Activated CD8-positive, alpha-beta memory T cell treated with anti-CD3 and anti-CD28 coated beads, Interleukin-2, amount 50 U/mL, for 24 hours (primary cell): ENCODE results near the gene OSBPL9.
"Not testable (repeated sequence)": the region's sequence is repeated elsewhere in the genome, so short reads cannot be mapped to it uniquely, and the experiment has no call there.

Source experiments
- DNase-seq: peaks from one replicate; pipeline ENCODE4 v3.0.0-alpha.2; 2020; ENCODE audit errors: extremely low read depth

The OSBPL9 gene

GRCh38 chr1:51784997-51785421 is 168.1 kb downstream of the OSBPL9 start:
- DNase-seq, result no peak

GRCh38 chr1:51788938-51789337 is 172.0 kb downstream of the OSBPL9 start:
- no peak for DNase-seq

- DNase-seq, result no peak
Observed at GRCh38 chr1:51789342-51789741, 172.4 kb downstream of the OSBPL9 start.

GRCh38 chr1:51790385-51790784 is 173.5 kb downstream of the OSBPL9 start:
- DNase-seq, result no peak

GRCh38 chr1:51791888-51792287 is 175.0 kb downstream of the OSBPL9 start:
- DNase-seq, result no peak

DNA sequence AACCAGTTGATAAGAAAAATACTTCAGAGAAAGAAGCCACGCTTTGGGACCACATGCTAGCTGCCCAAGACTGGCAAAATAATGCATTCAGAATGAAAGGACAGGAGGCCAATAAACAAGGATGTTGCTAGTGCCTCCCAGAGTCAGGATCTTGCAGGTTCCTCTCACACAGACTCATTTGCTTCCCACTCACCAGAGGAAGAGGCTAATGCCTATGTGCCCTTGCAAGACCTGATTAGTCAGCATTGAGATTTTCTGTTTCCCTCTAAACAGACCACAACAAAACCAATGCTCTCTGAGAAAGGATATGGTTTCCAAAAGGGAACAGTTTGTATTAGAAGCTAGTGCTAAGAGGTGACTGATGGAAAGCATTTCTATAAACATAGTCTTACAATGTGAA is 176.0 kb downstream of the OSBPL9 start:
- no peak for DNase-seq

- DNase-seq, result no peak
Observed at GRCh38 chr1:51794260-51794659, 177.4 kb downstream of the OSBPL9 start.

DNA sequence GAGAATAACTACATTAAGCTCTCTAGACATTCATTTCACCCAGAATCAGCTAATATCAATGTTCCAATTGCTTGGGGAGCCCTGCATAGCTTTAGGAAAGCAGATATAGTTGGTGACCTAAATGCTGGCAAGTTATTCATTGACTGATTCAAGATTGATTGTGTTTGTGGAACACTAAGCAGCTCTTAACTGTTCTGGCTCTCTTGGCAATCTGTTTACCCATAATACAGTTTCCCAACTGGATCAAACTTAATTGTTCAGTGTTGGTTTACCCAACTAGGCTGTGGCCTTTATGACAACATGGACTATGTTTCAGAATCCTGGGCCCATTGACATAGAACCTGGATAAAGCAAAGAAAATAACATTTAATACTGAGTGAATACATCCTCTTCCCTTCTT is 178.0 kb downstream of the OSBPL9 start:
- DNase-seq, result no peak

DNA sequence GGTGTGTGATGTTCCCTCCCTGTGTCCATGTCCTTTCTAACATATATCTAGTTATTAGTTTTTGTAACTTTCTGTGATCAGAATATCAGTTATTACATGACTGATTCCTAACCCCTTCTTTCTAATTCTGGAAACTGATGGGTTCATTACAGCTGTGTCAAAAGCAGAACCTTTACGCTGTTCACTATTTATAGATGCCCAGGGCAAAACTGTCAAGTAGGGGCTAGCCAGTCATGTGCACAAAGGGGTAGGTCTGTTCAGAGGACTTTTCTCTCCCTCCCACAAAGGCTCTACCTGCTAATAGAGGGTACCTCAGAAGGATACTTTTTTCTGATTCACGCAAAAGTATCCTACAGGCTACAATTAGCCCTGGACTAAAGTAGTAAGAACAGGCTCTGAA is 182.5 kb downstream of the OSBPL9 start:
- DNase-seq, result no peak

DNA sequence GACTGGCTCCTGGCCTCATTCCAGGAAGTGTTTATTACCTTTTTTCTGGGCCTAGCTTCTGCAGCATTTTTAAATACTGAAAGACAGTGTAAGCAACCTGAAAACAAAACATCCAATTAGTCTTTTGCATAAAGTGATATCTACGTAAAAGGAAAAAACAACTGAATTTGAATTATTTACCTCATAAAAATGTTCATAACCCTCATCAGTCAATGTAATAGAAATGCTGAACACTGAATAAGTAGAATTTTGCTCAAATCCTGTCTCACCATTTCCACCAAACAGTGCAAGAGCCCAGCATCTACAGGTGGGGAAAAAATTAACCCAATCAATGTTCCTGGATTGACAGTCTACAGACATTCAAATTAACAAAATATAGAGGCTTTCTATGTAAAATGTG is 197.6 kb downstream of the OSBPL9 start:
- no peak for DNase-seq

DNA sequence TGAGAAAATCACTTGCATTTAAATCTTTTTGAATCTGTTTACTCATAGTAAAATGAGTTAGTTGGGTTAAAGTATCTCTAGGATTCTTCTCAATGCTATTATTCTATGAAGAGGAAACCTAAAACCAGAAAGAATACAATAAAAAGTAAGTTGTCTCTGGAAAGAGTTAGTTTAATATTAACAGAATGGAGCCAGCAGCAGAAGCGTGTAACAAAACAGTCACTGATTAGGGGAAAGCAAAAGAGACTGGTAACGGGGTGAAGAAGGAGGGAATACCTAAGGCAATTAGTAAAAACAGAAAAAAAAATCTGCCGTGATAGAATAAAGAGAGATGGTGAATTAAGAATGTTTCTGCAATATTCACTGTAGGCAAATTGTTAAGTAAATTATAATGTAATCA is 201.6 kb downstream of the OSBPL9 start:
- DNase-seq, result no peak

DNA sequence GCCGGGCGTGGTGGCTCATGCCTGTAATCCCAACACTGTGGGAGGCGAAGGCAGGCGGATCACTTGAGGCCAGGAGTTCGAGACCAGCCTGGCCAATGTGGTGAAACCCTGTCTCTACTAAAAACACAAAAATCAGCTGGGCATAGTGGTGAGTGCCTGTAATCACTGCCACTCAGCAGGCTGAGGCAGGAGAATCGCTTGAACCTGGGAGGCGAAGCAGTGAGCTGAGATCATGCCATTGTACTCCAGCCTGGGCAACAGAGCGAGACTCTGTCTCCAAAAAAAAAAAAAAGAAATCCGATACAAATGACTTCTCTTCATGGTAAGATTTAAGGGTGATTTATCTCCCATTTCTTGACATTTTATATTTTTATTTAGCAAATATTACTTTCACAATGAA is 202.1 kb downstream of the OSBPL9 start:
- DNase-seq, result not testable (repeated sequence)

GRCh38 chr1:51819810-51820209 is 202.9 kb downstream of the OSBPL9 start:
- no peak for DNase-seq

GRCh38 chr1:51829058-51829457 is 212.2 kb downstream of the OSBPL9 start:
- no peak for DNase-seq

GRCh38 chr1:51833700-51834099 is 216.8 kb downstream of the OSBPL9 start:
- DNase-seq, result no peak

GRCh38 chr1:51837243-51837642 is 220.4 kb downstream of the OSBPL9 start:
- DNase-seq, result no peak
